ENCODE data around the gene DPYD.

The DPYD gene

DNA sequence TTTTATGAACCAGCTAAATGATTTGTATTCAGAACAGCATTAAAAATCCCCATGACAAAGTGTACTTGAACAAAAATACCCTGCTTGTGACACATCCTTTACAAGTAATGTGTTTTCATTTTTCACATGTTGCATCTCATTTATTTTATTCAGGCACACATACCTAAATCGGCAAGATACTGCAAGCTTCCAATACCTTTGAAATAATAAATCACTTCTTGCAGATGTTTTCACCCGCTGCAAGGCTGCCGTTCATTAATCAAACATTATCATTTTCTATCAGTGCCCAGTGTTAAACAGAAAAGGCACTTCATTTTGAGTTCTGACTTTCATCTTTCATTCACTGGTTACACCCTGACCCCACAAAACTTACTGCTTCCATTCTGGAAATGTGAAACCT, 269.6 kb downstream of the DPYD start:
- no peak overlapping the region for H3K4me3 ChIP-seq (ENCODE audit: insufficient read depth, low read length, poor library complexity, severe bottlenecking)
- no peaks in the 10 kb centered on the region for H3F3A ChIP-seq (ENCODE audit: insufficient read depth)
- no peak overlapping the region for H3K27ac ChIP-seq (ENCODE audit: low read depth, low read length)
- no peaks in the 10 kb centered on the region for H3K36me3 ChIP-seq (ENCODE audit: low read length)
- H3K27me3 ChIP-seq (ENCODE audit: low read length) = no peaks in the 10 kb centered on the region
- no peaks in the 10 kb centered on the region for H3K9me2 ChIP-seq (replicated peaks; ENCODE audit: insufficient read depth, low read length)
- H4K20me1 ChIP-seq (ENCODE audit: low read depth, low read length) = no peaks in the 10 kb centered on the region
- H3K4me2 ChIP-seq (ENCODE audit: low read depth, low read length, poor library complexity, severe bottlenecking) = no peak overlapping the region
- no peak overlapping the region for H2AFZ ChIP-seq (ENCODE audit: low read depth, low read length, severe bottlenecking)
- peaks cover 3% of the 10 kb centered on the region; the same call in 1 of the 2 replicates for H3K9me3 ChIP-seq (ENCODE audit: insufficient read depth, low read length)
- TF ChIP-seq, protein P1, sequence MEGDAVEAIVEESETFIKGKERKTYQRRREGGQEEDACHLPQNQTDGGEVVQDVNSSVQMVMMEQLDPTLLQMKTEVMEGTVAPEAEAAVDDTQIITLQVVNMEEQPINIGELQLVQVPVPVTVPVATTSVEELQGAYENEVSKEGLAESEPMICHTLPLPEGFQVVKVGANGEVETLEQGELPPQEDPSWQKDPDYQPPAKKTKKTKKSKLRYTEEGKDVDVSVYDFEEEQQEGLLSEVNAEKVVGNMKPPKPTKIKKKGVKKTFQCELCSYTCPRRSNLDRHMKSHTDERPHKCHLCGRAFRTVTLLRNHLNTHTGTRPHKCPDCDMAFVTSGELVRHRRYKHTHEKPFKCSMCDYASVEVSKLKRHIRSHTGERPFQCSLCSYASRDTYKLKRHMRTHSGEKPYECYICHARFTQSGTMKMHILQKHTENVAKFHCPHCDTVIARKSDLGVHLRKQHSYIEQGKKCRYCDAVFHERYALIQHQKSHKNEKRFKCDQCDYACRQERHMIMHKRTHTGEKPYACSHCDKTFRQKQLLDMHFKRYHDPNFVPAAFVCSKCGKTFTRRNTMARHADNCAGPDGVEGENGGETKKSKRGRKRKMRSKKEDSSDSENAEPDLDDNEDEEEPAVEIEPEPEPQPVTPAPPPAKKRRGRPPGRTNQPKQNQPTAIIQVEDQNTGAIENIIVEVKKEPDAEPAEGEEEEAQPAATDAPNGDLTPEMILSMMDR (IDR thresholded peaks at IDR 0.05; ENCODE audit: insufficient read depth, low read length, poor library complexity, severe bottlenecking) = no peak
- no peak for TF ChIP-seq EZH2phosphoT487 (conservative IDR thresholded peaks at IDR 0.05; ENCODE audit: low read length)
- no peak overlapping the region for H3K9ac ChIP-seq (ENCODE audit: low read length)
- H3K79me2 ChIP-seq (ENCODE audit: insufficient read depth, low read length) = no peaks in the 10 kb centered on the region

DNA sequence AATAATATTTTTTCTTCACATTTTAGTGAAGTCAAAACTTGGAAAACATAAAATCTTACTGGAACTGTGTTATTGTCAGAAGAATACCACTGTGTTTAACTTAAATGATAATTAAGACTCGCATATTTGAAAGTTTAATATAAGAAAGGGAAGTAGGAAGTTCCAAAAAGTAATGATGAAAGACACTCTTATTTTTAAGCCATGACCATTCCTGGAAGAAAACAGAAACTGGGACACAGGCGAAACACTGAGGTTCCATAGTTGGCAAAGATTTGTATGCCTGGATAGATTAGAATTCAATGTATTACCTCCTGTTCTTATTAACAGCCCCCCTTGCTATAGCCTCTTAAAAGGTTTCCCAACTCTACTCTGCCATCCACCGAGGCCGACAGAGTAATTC, 271.2 kb downstream of the DPYD start:
- Histone ChIP-seq H3K36me3 (ENCODE audit: low read length) (no peaks in the 10 kb centered on the region), H3F3A (ENCODE audit: insufficient read depth) (no peaks in the 10 kb centered on the region), H3K4me3 (ENCODE audit: insufficient read depth, low read length, poor library complexity, severe bottlenecking) (no peak overlapping the region), H2AFZ (ENCODE audit: low read depth, low read length, severe bottlenecking) (no peak overlapping the region), H3K27me3 (ENCODE audit: low read length) (no peaks in the 10 kb centered on the region), H3K27ac (ENCODE audit: low read depth, low read length) (no peak overlapping the region), H3K9ac (ENCODE audit: low read length) (no peak overlapping the region), H3K9me2 (replicated peaks; ENCODE audit: insufficient read depth, low read length) (no peaks in the 10 kb centered on the region), H3K9me3 (ENCODE audit: insufficient read depth, low read length) (peaks cover 3% of the 10 kb centered on the region; the same call in 1 of the 2 replicates), H4K20me1 (ENCODE audit: low read depth, low read length) (no peaks in the 10 kb centered on the region), H3K79me2 (ENCODE audit: insufficient read depth, low read length) (no peaks in the 10 kb centered on the region), H3K4me2 (ENCODE audit: low read depth, low read length, poor library complexity, severe bottlenecking) (no peak overlapping the region)
- no peak for TF ChIP-seq EZH2phosphoT487 (conservative IDR thresholded peaks at IDR 0.05; ENCODE audit: low read length)
- TF ChIP-seq, protein P1 (IDR thresholded peaks at IDR 0.05; ENCODE audit: insufficient read depth, low read length, poor library complexity, severe bottlenecking) = no peak

DNA sequence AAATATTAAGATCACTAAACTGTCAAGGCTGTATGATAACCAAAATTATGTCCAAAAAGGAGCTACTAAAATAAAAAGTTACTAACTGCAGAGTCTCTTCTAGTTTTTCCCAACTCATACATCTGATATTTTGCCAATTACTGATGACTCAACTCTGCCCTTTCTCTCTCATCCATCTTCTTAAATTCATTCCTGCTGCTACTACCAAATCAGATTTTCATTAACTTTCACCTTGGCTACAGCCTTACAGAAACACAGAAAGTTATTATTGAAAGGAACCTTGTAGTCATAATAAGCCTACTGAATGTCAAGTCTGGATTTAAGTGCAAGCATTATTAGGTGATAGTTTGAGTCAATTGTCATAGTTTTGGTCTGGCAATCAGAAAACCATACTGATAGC, 273.1 kb downstream of the DPYD start:
- Histone ChIP-seq H3K9me2 (replicated peaks; ENCODE audit: insufficient read depth, low read length) (no peaks in the 10 kb centered on the region), H3K27me3 (ENCODE audit: low read length) (no peaks in the 10 kb centered on the region), H3F3A (ENCODE audit: insufficient read depth) (no peaks in the 10 kb centered on the region), H3K36me3 (ENCODE audit: low read length) (no peaks in the 10 kb centered on the region), H4K20me1 (ENCODE audit: low read depth, low read length) (no peaks in the 10 kb centered on the region), H3K4me3 (ENCODE audit: insufficient read depth, low read length, poor library complexity, severe bottlenecking) (no peak overlapping the region), H2AFZ (ENCODE audit: low read depth, low read length, severe bottlenecking) (no peak overlapping the region), H3K27ac (ENCODE audit: low read depth, low read length) (no peak overlapping the region), H3K4me2 (ENCODE audit: low read depth, low read length, poor library complexity, severe bottlenecking) (no peak overlapping the region), H3K9ac (ENCODE audit: low read length) (no peak overlapping the region), H3K9me3 (ENCODE audit: insufficient read depth, low read length) (peaks cover 3% of the 10 kb centered on the region; the same call in 1 of the 2 replicates), H3K79me2 (ENCODE audit: insufficient read depth, low read length) (no peaks in the 10 kb centered on the region)
- no peak for TF ChIP-seq EZH2phosphoT487 (conservative IDR thresholded peaks at IDR 0.05; ENCODE audit: low read length)
- TF ChIP-seq, protein P1 (IDR thresholded peaks at IDR 0.05; ENCODE audit: insufficient read depth, low read length, poor library complexity, severe bottlenecking) = no peak

Measured in SU-DHL-6 (cell line).